Nucleus accumbens (tissue), 56 donors: ENCODE data around the gene C3orf38.
"Not testable (repeated sequence)": the region's sequence is repeated elsewhere in the genome, so short reads cannot be mapped to it uniquely, and the experiment has no call there.

Source experiments
- DNase-seq, 56 donors: peaks; one replicate each; lab custom pipeline; 2025; lab: John Stamatoyannopoulos, UW

The C3orf38 gene

DNA sequence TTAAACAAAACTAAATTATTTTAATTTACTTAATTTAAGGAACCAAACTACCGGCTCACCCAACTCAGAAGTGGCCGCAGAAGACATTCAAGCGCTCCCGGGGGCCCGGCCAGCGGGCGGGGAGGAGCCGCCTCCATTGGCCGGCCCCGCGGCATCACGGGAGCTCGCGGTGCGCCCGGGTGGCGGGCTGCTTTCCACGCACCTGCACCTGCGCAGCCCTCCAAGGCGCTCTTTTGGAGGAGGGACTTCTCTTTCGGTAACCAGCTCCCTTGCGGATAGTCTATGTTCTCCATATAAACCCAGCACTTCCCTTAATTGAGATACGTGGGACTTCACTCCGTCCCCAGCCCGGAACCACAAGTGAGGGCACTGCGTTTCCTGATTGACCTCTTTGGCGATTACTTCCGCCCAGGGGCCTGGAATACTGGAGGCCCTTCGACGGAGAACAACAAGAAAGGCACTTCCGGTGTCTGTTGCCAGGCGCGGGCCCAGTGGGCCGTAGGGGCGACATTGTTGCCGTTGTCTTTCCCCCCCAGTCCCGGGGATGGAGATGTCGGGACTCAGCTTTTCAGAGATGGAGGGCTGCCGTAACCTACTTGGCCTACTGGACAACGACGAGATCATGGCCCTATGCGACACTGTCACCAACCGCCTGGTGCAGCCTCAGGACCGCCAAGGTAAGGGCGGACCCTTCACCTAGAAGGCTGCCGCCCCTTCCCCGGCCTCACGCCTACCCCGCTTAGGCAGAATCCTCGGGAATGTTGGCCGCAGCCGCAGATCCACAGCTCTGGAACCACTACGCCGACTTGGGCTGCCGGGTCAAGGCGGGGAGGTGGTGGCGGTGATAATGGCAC lies at the start of gene C3orf38:
C3orf38 (plus strand) TSS at position 451 of the 854 bp plus-strand sequence; CDS start at position 545, 94 bp downstream.
- peak; percentile 55 to 99 (median 86) for DNase-seq

DNA sequence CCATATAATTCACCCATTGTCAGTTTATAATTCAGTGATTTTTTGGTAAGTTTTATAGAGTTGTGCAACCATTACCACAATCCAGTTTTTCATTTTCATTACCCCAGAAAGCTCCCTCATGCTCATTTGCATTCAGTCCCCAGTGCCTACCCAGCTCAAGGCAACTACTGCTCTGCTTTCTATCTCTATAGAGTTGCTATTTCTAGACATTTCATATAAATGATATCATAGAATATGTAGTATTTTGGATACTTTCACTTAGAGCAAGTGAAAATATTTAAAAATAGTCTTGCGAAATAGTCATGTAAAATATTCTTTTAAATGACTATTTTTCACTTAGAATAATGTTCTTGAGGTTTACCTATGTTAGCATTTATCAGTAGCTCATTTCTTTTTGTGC lies 48.6 kb upstream of the C3orf38 start:
- DNase-seq: no peak

DNA sequence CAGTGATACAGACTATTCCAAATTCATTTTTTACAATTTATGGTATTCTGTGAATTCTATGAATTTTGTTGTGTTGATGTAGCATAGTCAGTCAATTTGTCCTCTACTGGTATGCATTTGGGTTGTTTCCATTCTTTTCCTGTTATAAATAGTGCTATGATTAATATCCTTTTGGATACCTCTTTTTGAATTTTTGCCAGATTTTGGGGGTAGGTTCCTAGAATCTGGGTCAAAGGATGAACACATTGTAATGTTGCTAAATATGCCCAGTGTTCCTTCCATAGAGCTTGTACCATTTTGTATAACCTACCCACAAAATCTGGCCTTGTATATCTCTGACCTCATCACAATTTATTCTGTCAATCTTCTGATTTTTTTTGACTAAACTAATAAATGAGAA lies 44.4 kb upstream of the C3orf38 start:
- no peak for DNase-seq

DNA sequence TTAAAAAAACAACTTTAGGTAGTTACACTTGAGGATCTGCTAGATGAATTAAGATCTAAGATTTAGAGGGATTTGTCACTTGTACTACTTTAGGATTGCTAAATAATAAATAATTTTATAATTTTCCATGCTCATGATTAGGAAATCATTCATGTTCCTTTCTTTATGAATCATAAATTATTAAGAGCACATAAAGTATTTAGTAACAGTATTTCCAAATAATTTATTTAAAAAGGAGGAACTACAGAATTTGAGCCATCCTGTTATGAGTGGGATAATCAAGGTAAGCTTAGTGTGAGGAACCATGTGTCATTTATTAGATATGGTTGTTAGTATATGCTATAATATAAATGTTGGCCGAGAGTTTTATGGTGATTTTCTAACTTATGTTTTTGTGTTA lies 37.5 kb upstream of the C3orf38 start:
- DNase-seq: no peak

DNA sequence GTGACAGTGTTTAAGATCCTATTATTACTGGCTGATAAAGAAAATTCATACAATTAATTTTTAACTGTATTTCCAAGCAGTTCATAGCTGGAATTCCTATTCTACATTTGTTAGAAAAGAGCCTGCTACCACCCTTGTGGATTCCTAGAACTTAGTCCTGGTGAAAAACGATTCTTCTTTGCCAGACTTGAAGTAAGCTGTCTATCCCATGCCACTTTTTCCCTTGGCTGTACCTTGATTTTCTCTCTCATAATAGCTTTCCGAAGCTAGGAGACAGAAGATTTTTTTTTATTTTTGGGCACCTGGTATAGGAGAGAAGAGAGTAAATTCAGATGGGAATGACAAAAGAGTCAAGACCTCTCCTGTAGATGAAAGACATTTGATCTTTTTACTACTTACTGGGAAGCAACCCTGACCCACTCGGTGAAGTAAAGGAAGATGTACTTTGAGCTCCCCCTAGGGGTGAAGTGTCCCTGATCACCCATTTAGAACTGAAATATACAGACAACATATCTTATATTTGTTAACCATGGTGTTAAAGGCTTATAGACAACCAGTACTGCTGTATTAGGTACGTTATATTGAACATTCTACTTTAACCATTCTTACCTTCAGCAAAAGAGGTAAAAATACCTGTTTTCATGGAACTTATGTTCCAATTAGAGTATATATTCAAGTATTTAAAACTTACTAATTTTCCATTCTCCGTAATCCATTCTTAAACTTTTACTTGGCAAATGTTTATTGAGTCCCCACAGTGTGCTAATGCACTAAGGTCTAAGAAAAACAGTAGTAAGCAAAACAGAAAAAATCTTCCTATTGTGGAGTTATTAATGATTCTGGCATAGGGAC lies 36.2 kb upstream of the C3orf38 start:
- DNase-seq: peak in 27 of 56 donors; percentile 0 to 59 (median 12)

DNA sequence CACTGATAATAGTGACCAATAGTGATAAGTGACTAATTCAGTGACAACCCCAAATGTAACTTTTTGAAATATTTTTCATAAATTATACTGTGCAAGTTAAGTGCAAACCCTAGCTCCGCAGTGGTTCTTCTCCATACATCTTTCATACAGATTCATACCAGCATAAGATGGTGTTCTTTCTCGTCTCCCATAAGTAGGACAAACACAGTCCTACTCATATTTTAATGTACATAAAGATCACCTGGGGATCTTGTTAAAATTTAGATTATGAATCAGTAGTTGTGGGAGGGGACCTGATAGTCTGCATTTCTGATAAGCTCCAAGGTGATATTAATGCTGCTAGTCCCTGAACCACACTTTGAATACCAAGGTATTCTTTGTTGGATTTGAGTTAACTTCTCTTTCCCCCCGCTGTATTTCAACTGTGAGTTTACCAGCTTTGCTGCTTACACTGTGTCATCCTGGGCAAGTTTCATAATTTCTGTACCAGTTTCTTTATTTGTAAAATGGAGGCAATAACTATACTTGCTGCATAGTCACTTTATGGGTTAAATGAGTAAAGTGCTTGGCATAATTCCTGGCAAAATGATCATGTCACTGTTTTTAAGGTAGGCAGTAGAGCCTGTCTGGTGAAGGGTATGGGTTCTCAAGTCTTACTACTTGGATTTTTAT lies 34.7 kb upstream of the C3orf38 start:
- no peak for DNase-seq

DNA sequence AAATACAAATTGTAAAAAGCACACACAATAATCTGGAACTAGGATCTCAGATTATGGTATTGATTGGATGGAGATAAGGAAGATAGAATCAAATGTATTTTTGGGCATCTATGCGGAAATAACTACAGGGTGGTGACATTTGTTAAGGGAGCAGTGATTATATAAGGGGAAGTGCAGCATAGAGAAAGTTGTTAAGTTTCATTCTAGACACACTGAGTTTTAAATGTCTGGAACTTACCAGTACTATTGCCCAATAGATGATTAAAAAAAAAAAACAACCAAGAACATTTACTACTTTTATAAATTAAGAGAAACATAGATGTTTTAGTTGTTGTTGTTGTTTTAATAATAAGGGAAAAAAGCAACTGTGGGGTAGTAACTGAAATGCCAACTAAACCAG lies 32.1 kb upstream of the C3orf38 start:
- DNase-seq: no peak

DNA sequence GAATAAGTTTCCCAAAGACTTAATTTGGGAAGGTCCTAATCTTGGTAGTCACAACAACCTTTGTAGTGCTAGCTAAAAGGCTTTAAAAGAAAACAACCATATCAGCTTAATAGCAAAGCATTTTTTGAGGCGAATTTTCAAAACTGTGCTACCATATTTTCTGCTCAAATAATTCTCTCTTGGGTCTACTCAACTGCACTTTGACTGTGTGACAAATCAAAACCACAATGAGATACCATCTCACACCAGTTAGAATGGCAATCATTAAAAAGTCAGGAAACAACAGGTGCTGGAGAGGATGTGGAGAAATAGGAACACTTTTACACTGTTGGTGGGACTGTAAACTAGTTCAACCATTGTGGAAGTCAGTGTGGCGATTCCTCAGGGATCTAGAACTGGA lies 31.2 kb upstream of the C3orf38 start:
- not testable (repeated sequence) for DNase-seq

DNA sequence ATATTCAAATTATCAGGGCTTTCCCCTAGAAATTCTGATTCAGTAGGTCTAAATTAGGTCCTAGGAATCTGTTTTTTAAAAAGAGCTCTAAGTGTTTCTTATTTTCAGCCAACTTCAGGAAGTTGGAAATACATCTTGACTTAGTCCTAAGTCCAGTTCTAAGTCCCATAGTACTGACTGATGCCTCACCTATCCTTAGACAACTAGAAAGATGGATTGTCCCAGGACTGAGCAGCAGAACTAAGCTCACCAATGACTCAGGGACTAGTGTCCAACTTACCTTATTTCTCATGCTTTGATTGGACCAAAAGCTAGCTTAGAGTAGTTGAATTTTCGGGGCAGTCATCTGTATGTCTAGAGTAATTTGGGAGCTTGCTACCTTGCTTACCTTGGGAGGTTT lies 26.2 kb upstream of the C3orf38 start:
- DNase-seq: no peak

DNA sequence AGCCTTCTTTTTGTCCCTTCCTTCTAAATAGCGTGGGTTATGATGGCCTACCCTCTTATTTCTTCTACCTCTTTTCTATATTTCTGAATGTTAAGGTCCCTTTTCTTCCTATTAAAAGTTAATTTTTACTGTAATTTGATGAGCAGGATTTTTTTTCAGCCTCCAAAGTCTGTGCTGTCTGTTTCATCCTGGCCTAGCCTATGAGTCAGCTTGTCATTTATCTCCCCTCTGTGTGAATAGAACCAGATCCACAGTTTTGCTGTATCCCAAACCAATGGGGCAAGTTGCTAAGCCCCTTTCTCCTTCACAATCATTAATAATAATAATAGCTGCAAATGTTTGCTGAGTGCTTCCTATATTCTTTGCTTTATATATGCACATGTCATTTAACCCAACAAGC lies 18.1 kb upstream of the C3orf38 start:
- no peak for DNase-seq

DNA sequence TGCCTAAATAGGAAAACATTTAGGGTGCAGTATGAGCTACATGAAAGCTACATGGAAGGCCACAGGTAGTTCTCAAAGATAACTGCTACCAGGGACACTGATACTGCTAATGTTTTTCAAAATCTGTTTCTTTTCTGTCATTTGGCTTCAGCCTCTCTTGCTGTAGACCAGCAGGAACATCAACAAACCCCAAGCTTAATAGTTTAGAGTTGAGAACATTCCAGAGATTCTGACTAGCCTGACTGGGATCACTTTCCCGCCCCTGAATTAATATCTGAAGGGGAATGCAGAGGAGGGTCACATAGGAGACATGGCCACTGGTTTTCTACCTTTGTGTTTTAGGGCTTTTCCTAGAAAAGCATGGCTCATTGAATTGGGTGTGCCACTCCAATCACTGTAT lies 16.9 kb upstream of the C3orf38 start:
- DNase-seq: no peak

DNA sequence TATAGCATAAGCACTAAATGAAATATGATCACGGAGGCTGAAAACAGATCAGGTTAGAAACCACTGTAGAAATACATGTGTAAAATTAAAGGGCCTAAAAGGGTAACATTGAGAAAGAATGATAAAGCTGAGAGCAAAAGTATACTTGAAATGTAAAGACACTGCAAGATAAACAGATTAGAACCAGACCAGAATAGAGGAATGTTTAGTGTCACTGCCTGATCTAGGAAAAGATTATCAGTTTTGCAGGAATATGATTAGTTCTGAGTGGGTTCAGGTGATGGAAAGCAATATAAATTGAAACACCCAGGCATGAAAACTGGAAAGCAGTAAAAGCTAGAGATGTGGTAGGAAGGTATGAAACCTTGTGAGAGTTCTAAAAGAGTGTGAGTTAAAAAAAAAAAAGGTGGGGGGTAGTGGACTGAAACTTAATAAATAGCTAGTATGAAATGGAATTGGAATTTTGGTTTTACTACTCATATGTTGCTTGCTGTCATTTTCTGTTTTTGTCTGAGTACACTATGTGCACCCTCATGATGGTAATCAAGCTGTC lies 16.0 kb upstream of the C3orf38 start:
- no peak for DNase-seq

DNA sequence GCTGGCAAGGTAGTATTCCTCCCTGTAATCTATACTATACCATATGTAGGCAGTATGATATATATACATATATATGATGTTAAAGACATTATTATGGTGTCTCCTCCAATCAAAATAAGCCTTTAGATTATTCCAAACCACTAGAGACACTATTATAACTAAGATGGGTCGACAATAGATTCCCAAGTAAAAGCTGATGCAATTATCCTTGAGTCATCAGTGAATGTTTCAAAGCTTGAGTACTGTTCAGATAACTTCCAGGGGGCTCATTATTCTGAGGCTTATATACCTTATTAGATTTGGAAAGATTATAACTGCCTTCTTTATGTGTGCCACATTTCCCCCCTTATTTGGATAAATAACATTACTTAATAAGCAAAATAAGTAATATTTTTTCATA lies 11.9 kb upstream of the C3orf38 start:
- no peak for DNase-seq

DNA sequence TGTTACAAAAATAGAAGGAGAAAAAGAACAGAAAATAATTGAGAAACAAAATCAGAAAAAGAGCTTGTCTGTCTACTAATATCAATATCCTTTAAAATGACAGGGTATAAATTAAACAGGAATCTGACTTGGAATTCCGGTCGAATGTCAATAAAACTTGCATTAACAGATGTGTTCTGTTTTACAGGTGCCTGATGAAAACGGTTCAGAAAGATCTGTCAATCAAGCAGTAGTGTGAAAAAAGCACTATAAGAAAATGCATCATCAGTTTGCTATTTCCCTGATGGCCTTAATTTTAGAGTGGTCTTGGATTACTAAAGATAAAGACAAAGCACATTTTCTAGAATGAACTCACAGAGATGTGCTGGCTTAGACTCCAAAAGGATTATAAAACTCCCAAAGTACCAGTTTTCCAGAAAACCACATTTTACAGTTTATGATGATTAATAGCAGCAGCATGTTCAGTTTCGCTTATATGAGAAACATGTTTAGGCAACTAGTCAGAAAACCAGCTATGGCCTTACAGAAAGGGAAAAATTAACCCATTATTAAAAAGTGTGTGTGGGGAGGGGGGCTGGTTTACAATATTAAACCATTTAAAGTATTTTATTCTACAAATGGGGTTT lies 8.2 kb upstream of the C3orf38 start:
- DNase-seq: no peak

DNA sequence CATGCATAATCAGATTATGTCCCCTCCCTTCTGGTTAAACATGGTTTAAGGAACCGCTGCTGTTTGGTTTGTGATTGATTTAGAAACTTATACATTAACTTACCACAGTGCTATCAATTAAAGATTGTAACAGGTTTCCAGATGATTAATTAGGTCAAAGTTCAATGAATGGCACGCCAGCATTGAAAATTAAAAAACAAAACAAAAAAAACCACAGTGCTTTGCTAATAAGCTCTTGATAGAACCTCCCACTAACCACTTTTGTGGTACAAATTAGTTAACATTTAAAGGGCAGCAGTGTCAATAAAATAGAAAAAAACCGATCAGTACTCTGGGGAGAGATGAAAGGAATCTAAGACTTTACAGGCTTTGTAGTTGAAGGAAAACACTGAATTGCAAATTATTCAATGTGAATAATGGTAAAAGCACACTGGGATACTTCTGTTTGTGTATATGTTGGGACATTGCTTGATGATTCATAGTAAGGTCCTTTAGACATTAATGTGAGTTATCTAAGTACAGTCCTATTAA lies 7.6 kb upstream of the C3orf38 start:
- no peak for DNase-seq

DNA sequence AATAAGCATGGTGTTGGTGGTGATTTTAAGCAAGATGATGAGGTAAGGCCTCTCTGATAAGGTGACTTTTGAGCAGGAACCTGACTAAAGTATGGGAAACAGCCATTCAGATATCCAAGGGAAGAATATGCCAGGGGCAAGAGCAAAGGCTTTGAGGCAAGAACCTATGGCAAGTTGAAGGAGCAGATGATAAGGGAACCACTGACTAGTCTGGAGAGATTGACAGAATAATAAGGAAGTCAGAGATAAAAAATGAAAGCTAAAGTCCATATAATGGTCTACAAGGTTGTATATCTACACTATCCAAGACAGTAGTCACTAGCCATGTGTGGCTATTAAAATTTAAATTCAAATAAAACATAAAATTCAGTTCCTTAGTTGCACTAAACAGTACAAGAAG lies 2.5 kb upstream of the C3orf38 start:
- no peak for DNase-seq

DNA sequence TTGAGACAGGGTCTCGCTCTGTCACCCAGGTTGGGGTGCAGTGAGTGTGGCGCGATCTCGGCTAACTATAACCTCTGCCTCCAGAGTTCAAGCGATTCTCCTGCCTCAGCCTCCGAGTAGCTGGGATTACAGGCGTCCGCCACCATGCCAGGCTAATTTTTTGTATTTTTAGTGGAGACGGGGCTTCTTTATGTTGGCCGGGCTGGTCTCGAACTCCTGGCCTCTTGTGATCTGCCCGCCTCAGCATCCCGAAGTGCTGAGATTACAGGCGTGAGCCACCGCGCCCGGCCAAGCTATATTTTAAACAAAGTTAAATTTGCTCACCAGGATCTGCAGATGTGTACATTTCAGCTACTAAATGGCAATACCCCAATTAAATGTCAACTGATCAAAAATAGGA lies 1.1 kb upstream of the C3orf38 start:
- no peak for DNase-seq

DNA sequence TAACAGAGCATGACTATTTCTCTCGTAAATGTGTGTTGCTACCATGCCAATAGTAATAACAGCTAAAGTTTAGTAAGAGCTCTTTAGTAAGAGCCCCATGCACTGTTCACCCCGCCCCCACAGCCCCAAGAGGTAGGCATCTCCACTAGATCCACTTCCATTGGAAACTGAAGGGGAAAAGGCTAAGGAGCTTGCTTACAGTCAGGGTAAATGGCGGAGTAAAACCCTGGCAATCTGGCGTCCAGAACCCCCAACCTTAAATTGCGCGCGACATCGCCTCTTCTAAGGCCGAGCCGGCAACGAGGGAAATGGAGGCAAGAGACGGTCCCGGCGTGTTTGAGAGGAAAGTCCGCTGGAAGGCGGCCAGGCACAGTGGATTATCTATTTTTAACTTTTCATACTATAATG lies 654 bp upstream of the C3orf38 start:
- DNase-seq: peak in 6 of 56 donors; percentile 28 to 71 (median 38)

DNA sequence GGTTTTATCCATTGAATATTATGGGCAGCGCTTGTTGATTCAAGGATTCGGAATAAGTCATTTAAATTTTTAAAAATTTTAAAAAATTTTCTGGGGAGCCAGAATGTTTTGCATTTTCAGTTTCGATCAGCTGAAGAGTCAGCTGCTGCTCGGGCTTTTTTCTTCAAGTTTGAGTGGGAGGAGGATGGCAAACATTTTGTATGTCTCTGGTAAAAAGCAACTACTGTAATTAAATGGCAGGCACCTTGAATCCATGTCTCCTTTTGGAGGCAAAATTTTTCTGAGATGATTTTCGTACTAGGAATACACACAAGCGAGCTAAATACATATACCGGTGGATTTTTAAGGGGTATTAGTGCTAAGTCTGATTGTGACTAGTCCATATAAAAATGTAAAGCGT lies 612 bp downstream of the C3orf38 start:
- DNase-seq: peak in 2 of 56 donors; percentile 11 to 57

DNA sequence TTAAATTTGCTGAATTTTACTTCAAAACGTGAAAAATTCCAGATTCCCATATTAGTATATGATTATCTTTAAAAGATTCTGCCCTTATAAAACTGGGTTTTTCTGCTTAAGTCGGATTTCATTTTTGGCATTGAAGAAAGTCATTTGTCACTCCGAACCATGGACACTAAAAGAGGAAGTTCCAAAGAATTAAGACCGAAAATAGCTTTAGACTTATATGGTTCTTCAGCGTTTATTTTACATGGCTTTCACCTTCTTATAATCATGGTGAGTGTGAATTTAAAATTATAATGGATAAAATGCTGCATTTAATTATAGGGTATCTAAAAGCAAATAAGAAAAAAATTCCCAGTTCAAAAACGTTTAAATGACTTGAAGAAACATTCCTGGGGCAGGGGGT lies 1.0 kb downstream of the C3orf38 start:
- DNase-seq: no peak
